ENCODE data around the gene CAPN1. TPM values are rescaled to one million over a fixed set of nuclear protein-coding genes. Genes with fewer than 3 reads are reported as not detected.

CAPN1 gene
- total and polyA plus RNA-seq, 2 of the 13 experiments (the other 11 are each of a cell fraction or from before 2014, with no cell fraction given) = 57.3 to 82.6 TPM

DNA sequence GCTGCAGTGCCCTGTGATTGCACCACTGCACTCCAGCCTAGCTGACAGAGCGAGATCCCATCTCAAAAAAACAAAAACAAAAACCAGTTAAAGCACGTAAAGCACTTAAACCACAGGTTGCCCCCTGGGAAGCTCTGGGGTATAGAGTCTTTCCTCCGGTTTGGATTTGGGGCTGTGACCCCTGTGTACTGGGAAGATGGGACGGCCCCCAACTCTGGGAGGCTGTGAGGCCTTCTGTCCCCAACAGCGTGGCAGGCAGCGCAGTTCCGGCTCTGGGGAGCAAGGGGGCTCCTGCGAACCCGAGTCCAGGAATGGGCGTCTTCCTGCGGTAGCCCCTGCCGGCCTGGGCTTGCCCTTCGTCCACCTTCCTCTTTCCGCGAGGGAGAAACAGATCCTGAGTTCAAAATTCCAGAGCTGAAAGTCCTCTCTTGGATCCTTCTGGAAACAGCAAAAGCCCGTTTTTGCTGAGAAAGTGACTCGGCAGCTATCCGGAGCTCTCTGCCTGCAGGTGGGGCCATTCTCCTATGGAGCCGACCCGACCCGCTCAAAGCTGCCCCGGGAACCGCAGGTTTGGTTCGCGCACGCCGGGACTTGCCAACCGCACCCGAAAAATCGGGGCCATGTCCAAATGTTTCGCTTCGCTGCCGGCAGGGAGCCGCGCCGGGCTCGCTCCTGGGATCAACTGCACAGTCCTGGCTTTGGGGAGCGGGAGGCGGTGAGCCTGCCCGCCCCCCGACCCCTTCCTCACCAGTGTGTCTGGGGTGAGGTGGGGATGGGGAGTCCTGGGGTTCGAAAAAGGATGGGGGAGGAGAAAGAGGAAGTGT lies 43.8 kb downstream of the CAPN1 start (continued):
- peak; percentile 67; the same call in 1 of the 2 replicates for TF ChIP-seq ZBTB7B (CRISPR knock-in tag; IDR thresholded peaks at IDR 0.05)
- no peak for TF ChIP-seq ZSCAN9 (CRISPR knock-in tag; IDR thresholded peaks at IDR 0.05; ENCODE audit: borderline replicate concordance)
- TF ChIP-seq, protein P1, sequence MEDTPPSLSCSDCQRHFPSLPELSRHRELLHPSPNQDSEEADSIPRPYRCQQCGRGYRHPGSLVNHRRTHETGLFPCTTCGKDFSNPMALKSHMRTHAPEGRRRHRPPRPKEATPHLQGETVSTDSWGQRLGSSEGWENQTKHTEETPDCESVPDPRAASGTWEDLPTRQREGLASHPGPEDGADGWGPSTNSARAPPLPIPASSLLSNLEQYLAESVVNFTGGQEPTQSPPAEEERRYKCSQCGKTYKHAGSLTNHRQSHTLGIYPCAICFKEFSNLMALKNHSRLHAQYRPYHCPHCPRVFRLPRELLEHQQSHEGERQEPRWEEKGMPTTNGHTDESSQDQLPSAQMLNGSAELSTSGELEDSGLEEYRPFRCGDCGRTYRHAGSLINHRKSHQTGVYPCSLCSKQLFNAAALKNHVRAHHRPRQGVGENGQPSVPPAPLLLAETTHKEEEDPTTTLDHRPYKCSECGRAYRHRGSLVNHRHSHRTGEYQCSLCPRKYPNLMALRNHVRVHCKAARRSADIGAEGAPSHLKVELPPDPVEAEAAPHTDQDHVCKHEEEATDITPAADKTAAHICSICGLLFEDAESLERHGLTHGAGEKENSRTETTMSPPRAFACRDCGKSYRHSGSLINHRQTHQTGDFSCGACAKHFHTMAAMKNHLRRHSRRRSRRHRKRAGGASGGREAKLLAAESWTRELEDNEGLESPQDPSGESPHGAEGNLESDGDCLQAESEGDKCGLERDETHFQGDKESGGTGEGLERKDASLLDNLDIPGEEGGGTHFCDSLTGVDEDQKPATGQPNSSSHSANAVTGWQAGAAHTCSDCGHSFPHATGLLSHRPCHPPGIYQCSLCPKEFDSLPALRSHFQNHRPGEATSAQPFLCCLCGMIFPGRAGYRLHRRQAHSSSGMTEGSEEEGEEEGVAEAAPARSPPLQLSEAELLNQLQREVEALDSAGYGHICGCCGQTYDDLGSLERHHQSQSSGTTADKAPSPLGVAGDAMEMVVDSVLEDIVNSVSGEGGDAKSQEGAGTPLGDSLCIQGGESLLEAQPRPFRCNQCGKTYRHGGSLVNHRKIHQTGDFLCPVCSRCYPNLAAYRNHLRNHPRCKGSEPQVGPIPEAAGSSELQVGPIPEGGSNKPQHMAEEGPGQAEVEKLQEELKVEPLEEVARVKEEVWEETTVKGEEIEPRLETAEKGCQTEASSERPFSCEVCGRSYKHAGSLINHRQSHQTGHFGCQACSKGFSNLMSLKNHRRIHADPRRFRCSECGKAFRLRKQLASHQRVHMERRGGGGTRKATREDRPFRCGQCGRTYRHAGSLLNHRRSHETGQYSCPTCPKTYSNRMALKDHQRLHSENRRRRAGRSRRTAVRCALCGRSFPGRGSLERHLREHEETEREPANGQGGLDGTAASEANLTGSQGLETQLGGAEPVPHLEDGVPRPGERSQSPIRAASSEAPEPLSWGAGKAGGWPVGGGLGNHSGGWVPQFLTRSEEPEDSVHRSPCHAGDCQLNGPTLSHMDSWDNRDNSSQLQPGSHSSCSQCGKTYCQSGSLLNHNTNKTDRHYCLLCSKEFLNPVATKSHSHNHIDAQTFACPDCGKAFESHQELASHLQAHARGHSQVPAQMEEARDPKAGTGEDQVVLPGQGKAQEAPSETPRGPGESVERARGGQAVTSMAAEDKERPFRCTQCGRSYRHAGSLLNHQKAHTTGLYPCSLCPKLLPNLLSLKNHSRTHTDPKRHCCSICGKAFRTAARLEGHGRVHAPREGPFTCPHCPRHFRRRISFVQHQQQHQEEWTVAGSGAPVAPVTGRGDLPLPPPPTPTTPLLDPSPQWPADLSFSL (CRISPR knock-in tag; IDR thresholded peaks at IDR 0.05) = no peak
- TF ChIP-seq, protein P2, sequence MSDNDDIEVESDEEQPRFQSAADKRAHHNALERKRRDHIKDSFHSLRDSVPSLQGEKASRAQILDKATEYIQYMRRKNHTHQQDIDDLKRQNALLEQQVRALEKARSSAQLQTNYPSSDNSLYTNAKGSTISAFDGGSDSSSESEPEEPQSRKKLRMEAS (IDR thresholded peaks at IDR 0.05) = peak; percentile 33; the same call in 1 of the 2 replicates
- 0 out of 2 replicates have a peak, but pooled peaks have one; percentile 24 for TF ChIP-seq SRY (CRISPR knock-in tag; IDR thresholded peaks at IDR 0.05)
- TF ChIP-seq, protein P3, sequence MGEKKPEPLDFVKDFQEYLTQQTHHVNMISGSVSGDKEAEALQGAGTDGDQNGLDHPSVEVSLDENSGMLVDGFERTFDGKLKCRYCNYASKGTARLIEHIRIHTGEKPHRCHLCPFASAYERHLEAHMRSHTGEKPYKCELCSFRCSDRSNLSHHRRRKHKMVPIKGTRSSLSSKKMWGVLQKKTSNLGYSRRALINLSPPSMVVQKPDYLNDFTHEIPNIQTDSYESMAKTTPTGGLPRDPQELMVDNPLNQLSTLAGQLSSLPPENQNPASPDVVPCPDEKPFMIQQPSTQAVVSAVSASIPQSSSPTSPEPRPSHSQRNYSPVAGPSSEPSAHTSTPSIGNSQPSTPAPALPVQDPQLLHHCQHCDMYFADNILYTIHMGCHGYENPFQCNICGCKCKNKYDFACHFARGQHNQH (CRISPR knock-in tag; IDR thresholded peaks at IDR 0.05) = 0 out of 2 replicates have a peak, but pooled peaks have one; percentile 21
- TF ChIP-seq, protein P4, sequence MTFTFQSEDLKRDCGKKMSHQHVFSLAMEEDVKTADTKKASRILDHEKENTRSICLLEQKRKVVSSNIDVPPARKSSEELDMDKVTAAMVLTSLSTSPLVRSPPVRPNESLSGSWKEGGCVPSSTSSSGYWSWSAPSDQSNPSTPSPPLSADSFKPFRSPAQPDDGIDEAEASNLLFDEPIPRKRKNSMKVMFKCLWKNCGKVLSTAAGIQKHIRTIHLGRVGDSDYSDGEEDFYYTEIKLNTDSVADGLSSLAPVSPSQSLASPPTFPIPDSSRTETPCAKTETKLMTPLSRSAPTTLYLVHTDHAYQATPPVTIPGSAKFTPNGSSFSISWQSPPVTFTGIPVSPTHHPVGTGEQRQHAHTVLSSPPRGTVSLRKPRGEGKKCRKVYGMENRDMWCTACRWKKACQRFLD (CRISPR knock-in tag; IDR thresholded peaks at IDR 0.05; ENCODE audit: borderline replicate concordance) = peak; percentile 38; the same call in 1 of the 2 replicates
- TF ChIP-seq, protein P5, sequence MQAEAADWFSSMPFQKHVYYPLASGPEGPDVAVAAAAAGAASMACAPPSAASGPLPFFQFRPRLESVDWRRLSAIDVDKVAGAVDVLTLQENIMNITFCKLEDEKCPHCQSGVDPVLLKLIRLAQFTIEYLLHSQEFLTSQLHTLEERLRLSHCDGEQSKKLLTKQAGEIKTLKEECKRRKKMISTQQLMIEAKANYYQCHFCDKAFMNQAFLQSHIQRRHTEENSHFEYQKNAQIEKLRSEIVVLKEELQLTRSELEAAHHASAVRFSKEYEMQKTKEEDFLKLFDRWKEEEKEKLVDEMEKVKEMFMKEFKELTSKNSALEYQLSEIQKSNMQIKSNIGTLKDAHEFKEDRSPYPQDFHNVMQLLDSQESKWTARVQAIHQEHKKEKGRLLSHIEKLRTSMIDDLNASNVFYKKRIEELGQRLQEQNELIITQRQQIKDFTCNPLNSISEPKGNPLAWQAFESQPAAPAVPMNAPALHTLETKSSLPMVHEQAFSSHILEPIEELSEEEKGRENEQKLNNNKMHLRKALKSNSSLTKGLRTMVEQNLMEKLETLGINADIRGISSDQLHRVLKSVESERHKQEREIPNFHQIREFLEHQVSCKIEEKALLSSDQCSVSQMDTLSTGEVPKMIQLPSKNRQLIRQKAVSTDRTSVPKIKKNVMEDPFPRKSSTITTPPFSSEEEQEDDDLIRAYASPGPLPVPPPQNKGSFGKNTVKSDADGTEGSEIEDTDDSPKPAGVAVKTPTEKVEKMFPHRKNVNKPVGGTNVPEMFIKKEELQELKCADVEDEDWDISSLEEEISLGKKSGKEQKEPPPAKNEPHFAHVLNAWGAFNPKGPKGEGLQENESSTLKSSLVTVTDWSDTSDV (CRISPR knock-in tag; IDR thresholded peaks at IDR 0.05) = no peak
- 0 out of 2 replicates have a peak, but pooled peaks have one; percentile 35 for TF ChIP-seq TP53 (CRISPR knock-in tag; conservative IDR thresholded peaks at IDR 0.05)
- TF ChIP-seq TARDBP (CRISPR knock-in tag; IDR thresholded peaks at IDR 0.05) = no peak; the same call in 1 of the 2 replicates
- TF ChIP-seq GATAD1 (CRISPR knock-in tag; IDR thresholded peaks at IDR 0.05) = no peak
- TF ChIP-seq, protein P6, sequence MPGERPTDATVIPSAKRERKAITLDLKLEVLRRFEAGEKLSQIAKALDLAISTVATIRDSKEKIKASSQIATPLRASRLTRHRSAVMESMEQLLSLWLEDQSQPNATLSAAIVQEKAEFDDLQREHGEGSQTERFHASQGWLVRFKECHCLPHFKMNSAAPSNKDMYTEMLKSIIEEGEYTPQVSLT (CRISPR knock-in tag; IDR thresholded peaks at IDR 0.05; ENCODE audit: borderline replicate concordance, low read depth) = no peak
- no peak for TF ChIP-seq EP300 (IDR thresholded peaks at IDR 0.05; ENCODE audit: low read depth in 2 of 2, low read length in 2 of 2)
- no peak for TF ChIP-seq EP300 (CRISPR knock-in tag; IDR thresholded peaks at IDR 0.05; ENCODE audit: borderline replicate concordance)
- 0 out of 2 replicates have a peak, but pooled peaks have one; percentile 24 for TF ChIP-seq FOXK1 (CRISPR knock-in tag; IDR thresholded peaks at IDR 0.05; ENCODE audit: borderline replicate concordance, low read depth)
- TF ChIP-seq ZNF446 (CRISPR knock-in tag; IDR thresholded peaks at IDR 0.05) = no peak
